HG03139 (cell line): ENCODE results near the gene SUGCT.

Experiments used
- ATAC-seq: cut with Tn5 transposase; IDR thresholded peaks from one replicate; pipeline ENCODE4 v1.9.1; 2021; ENCODE audit not compliant: unreplicated experiment

The SUGCT gene

GRCh38 chr7:40760293-40760964 is 625.6 kb downstream of the SUGCT start:
- no peak for ATAC-seq

- ATAC-seq = no peak
Observed at GRCh38 chr7:40760987-40761386, 626.2 kb downstream of the SUGCT start.

GRCh38 chr7:40761762-40762560 is 627.2 kb downstream of the SUGCT start:
- no peak for ATAC-seq

- no peak for ATAC-seq
Observed at GRCh38 chr7:40763319-40764287, 628.8 kb downstream of the SUGCT start.

GRCh38 chr7:40765639-40766038 is 630.8 kb downstream of the SUGCT start:
- ATAC-seq = no peak

GRCh38 chr7:40772096-40772495 is 637.3 kb downstream of the SUGCT start:
- ATAC-seq = no peak

GRCh38 chr7:40773656-40774055 is 638.9 kb downstream of the SUGCT start:
- no peak for ATAC-seq

- ATAC-seq = no peak
Observed at GRCh38 chr7:40775877-40776276, 641.1 kb downstream of the SUGCT start.

- no peak for ATAC-seq
Observed at GRCh38 chr7:40777730-40778312, 643.0 kb downstream of the SUGCT start.

- ATAC-seq = no peak
Observed at GRCh38 chr7:40780460-40780859, 645.7 kb downstream of the SUGCT start.

- no peak for ATAC-seq
Observed at GRCh38 chr7:40782836-40783235, 648.0 kb downstream of the SUGCT start.

GRCh38 chr7:40784176-40784575 is 649.4 kb downstream of the SUGCT start:
- ATAC-seq = no peak

- ATAC-seq = no peak
Observed at GRCh38 chr7:40786909-40787308, 652.1 kb downstream of the SUGCT start.

- ATAC-seq = no peak
Observed at GRCh38 chr7:40793132-40793531, 658.3 kb downstream of the SUGCT start.

GRCh38 chr7:40795607-40796006 is 660.8 kb downstream of the SUGCT start:
- no peak for ATAC-seq

GRCh38 chr7:40796723-40797122 is 661.9 kb downstream of the SUGCT start:
- no peak for ATAC-seq

GRCh38 chr7:40798613-40799012 is 663.8 kb downstream of the SUGCT start:
- ATAC-seq = no peak

GRCh38 chr7:40799493-40800403 is 664.9 kb downstream of the SUGCT start:
- no peak for ATAC-seq

- ATAC-seq = no peak
Observed at GRCh38 chr7:40800771-40801170, 666.0 kb downstream of the SUGCT start.

- ATAC-seq = no peak
Observed at GRCh38 chr7:40802497-40802896, 667.7 kb downstream of the SUGCT start.
